ENCODE data around the gene PTCH2.
"Not testable (repeated sequence)": the region's sequence is repeated elsewhere in the genome, so short reads cannot be mapped to it uniquely, and the experiment has no call there.

The PTCH2 gene

GRCh38 chr1:44806025-44806703 is 36.9 kb downstream of the PTCH2 start:
- Histone ChIP-seq H3K4me3 (ENCODE audit: low read length) (peak overlapping the region; percentile 43), H3K36me3 (ENCODE audit: insufficient read depth, low read length) (peaks cover 52% of the 10 kb centered on the region)

GRCh38 chr1:44805311-44806024 is 37.6 kb downstream of the PTCH2 start:
- Histone ChIP-seq H3K4me3 (ENCODE audit: low read length) (no peak overlapping the region), H3K27me3 (ENCODE audit: control insufficient read depth, insufficient read depth, low read length) (no peaks in the 10 kb centered on the region), H3K36me3 (ENCODE audit: insufficient read depth, low read length) (peaks cover 50% of the 10 kb centered on the region), H3K9ac (ENCODE audit: low read depth, low read length) (no peak overlapping the region), H3K4me2 (ENCODE audit: low read length) (no peak overlapping the region), H3K9me3 (replicated peaks; ENCODE audit: low read length) (no peaks in the 10 kb centered on the region), H3K4me1 (ENCODE audit: control insufficient read depth, insufficient read depth, low read length) (peaks cover 75% of the 10 kb centered on the region)

More at GRCh38 chr1:44806025-44806703, 36.9 kb downstream of the PTCH2 start:
- no peaks in the 10 kb centered on the region for H3K9me3 ChIP-seq (replicated peaks; ENCODE audit: low read length)
- H3K4me2 ChIP-seq (ENCODE audit: low read length): peak overlapping the region; percentile 63
- H3K27me3 ChIP-seq (ENCODE audit: control insufficient read depth, insufficient read depth, low read length): no peaks in the 10 kb centered on the region
- peaks cover 81% of the 10 kb centered on the region for H3K4me1 ChIP-seq (ENCODE audit: control insufficient read depth, insufficient read depth, low read length)
- H3K9ac ChIP-seq (ENCODE audit: low read depth, low read length): peak overlapping the region; percentile 97

- H3K4me3 ChIP-seq (ENCODE audit: low read length): peak overlapping the region; percentile 85
- no peaks in the 10 kb centered on the region for H3K27me3 ChIP-seq (ENCODE audit: control insufficient read depth, insufficient read depth, low read length)
- H3K36me3 ChIP-seq (ENCODE audit: insufficient read depth, low read length): peaks cover 49% of the 10 kb centered on the region
- peaks cover 62% of the 10 kb centered on the region for H3K4me1 ChIP-seq (ENCODE audit: control insufficient read depth, insufficient read depth, low read length)
- H3K9me3 ChIP-seq (replicated peaks; ENCODE audit: low read length): no peaks in the 10 kb centered on the region
- H3K4me2 ChIP-seq (ENCODE audit: low read length): peak overlapping the region; percentile 97
- H3K9ac ChIP-seq (ENCODE audit: low read depth, low read length): peak overlapping the region; percentile 93
These were observed 39.5 kb downstream of the PTCH2 start for GRCh38 chr1:44803312-44804095.

GRCh38 chr1:44803062-44803311 is 40.1 kb downstream of the PTCH2 start:
- Histone ChIP-seq H3K9me3 (replicated peaks; ENCODE audit: low read length) (no peaks in the 10 kb centered on the region), H3K4me2 (ENCODE audit: low read length) (peak overlapping the region; percentile 97), H3K4me1 (ENCODE audit: control insufficient read depth, insufficient read depth, low read length) (peaks cover 57% of the 10 kb centered on the region), H3K9ac (ENCODE audit: low read depth, low read length) (peak overlapping the region; percentile 93), H3K4me3 (ENCODE audit: low read length) (peak overlapping the region; percentile 85), H3K27me3 (ENCODE audit: control insufficient read depth, insufficient read depth, low read length) (no peaks in the 10 kb centered on the region), H3K36me3 (ENCODE audit: insufficient read depth, low read length) (peaks cover 49% of the 10 kb centered on the region)

- Histone ChIP-seq H3K27me3 (ENCODE audit: control insufficient read depth, insufficient read depth, low read length) (no peaks in the 10 kb centered on the region), H3K9ac (ENCODE audit: low read depth, low read length) (peak overlapping the region; percentile 93), H3K9me3 (replicated peaks; ENCODE audit: low read length) (no peaks in the 10 kb centered on the region), H3K4me1 (ENCODE audit: control insufficient read depth, insufficient read depth, low read length) (peaks cover 53% of the 10 kb centered on the region), H3K4me2 (ENCODE audit: low read length) (peak overlapping the region; percentile 97), H3K4me3 (ENCODE audit: low read length) (peak overlapping the region; percentile 85), H3K36me3 (ENCODE audit: insufficient read depth, low read length) (peaks cover 49% of the 10 kb centered on the region)
These were observed 40.6 kb downstream of the PTCH2 start for GRCh38 chr1:44802306-44803061.

GRCh38 chr1:44801491-44802305 is 41.4 kb downstream of the PTCH2 start:
- H3K4me1 ChIP-seq (ENCODE audit: control insufficient read depth, insufficient read depth, low read length): peaks cover 45% of the 10 kb centered on the region
- H3K36me3 ChIP-seq (ENCODE audit: insufficient read depth, low read length): peaks cover 46% of the 10 kb centered on the region
- H3K9ac ChIP-seq (ENCODE audit: low read depth, low read length): peak overlapping the region; percentile 93

GRCh38 chr1:44799770-44800584 is 43.1 kb downstream of the PTCH2 start, which contains the start of gene PLK3:
Gene PLK3, plus strand, starts transcription at chr1:44800377. Its CDS starts 87 bp downstream, at chr1:44800464.
- H3K36me3 ChIP-seq (ENCODE audit: insufficient read depth, low read length): peaks cover 29% of the 10 kb centered on the region
- H3K4me2 ChIP-seq (ENCODE audit: low read length): peak within 1 kb of the TSS; percentile 97
- H3K4me1 ChIP-seq (ENCODE audit: control insufficient read depth, insufficient read depth, low read length): peaks cover 31% of the 10 kb centered on the region
- H3K27me3 ChIP-seq (ENCODE audit: control insufficient read depth, insufficient read depth, low read length): no peaks in the 10 kb centered on the region
- H3K9ac ChIP-seq (ENCODE audit: low read depth, low read length): peak within 1 kb of the TSS; percentile 93
- H3K4me3 ChIP-seq (ENCODE audit: low read length): peak within 1 kb of the TSS; percentile 85
- no peaks in the 10 kb centered on the region for H3K9me3 ChIP-seq (replicated peaks; ENCODE audit: low read length)

More at GRCh38 chr1:44801491-44802305, 41.4 kb downstream of the PTCH2 start:
- Histone ChIP-seq H3K9me3 (replicated peaks; ENCODE audit: low read length) (no peaks in the 10 kb centered on the region), H3K4me2 (ENCODE audit: low read length) (peak overlapping the region; percentile 97), H3K4me3 (ENCODE audit: low read length) (peak overlapping the region; percentile 85), H3K27me3 (ENCODE audit: control insufficient read depth, insufficient read depth, low read length) (no peaks in the 10 kb centered on the region)

- Histone ChIP-seq H3K4me1 (ENCODE audit: control insufficient read depth, insufficient read depth, low read length) (peaks cover 27% of the 10 kb centered on the region), H3K27me3 (ENCODE audit: control insufficient read depth, insufficient read depth, low read length) (no peaks in the 10 kb centered on the region), H3K4me3 (ENCODE audit: low read length) (no peak overlapping the region), H3K4me2 (ENCODE audit: low read length) (no peak overlapping the region), H3K9me3 (replicated peaks; ENCODE audit: low read length) (no peaks in the 10 kb centered on the region), H3K9ac (ENCODE audit: low read depth, low read length) (peak overlapping the region; percentile 93), H3K36me3 (ENCODE audit: insufficient read depth, low read length) (peaks cover 20% of the 10 kb centered on the region)
These were observed 44.3 kb downstream of the PTCH2 start for GRCh38 chr1:44798481-44799365.

GRCh38 chr1:44797886-44798285 is 45.2 kb downstream of the PTCH2 start:
- not testable (repeated sequence) for H3K4me3 ChIP-seq (ENCODE audit: low read length); H3K9me3 ChIP-seq (replicated peaks; ENCODE audit: low read length); H3K9ac ChIP-seq (ENCODE audit: low read depth, low read length); H3K27me3 ChIP-seq (ENCODE audit: control insufficient read depth, insufficient read depth, low read length); H3K4me2 ChIP-seq (ENCODE audit: low read length)
- Histone ChIP-seq H3K36me3 (ENCODE audit: insufficient read depth, low read length) (peaks cover 12% of the 10 kb centered on the region), H3K4me1 (ENCODE audit: control insufficient read depth, insufficient read depth, low read length) (peaks cover 19% of the 10 kb centered on the region)

Data from skeletal muscle satellite cell (primary cell).